Fibroblast of lung (primary cell): ENCODE measurements around the gene GNAZ.

Experiments used
- CTCF ChIP-seq, 2 donors: IDR thresholded peaks in 1 of 2; conservative IDR thresholded peaks in 1 of 2; 1 replicate in 1 of 2; 2 replicates in 1 of 2; pipeline ENCODE4 v1.5.1; 2011 to 2012; ENCODE audit warnings: low read length in 2 of 2, control low read depth in 1 of 2, inconsistent platforms in 1 of 2, low read depth in 1 of 2, mild to moderate bottlenecking in 1 of 2
- EZH2 ChIP-seq: IDR thresholded peaks from 2 replicates; pipeline ENCODE4 v1.5.1; 2012; ENCODE audit warnings: low read length, control low read depth, mild to moderate bottlenecking; ENCODE audit errors: missing control alignments

GRCh38 chr22:23097412-23098229, 27.3 kb downstream of the GNAZ start:
- no peak for TF ChIP-seq CTCF (conservative IDR thresholded peaks at IDR 0.05 in 1 of 2, IDR thresholded peaks at IDR 0.05 in 1 of 2; ENCODE audit: low read depth in 1 of 2, low read length in 2 of 2)
- TF ChIP-seq EZH2, result no peak
